Kidney (tissue), 22 donors: ENCODE data around the gene ORC3. TPM values are rescaled to one million over a fixed set of nuclear protein-coding genes. Genes with fewer than 3 reads are reported as not detected.
A peak's percentile ranks its signal among the peaks of the same experiment; 100 is the strongest.

Source experiments
- DNase-seq, 5 donors: peaks; one replicate each; pipeline ENCODE4 v3.0.0-alpha.2; 2013 to 2020
- FAIRE-seq: peaks from 2 replicates; lab custom pipeline; 2012; peaks lifted over from hg19 to GRCh38; lab: Jason Lieb, UNC
- H3K27ac ChIP-seq, 2 donors: one replicate each; pipeline ENCODE4 v1.7.0; 2013; ENCODE audit warnings: low read depth in 2 of 2, low read length in 2 of 2, inconsistent platforms in 1 of 2
- H3K27me3 ChIP-seq: one replicate; pipeline ENCODE4 v1.7.1; 2013; ENCODE audit warnings: low read length, inconsistent platforms; ENCODE audit not compliant: control insufficient read depth, insufficient read depth
- H3K36me3 ChIP-seq, 3 donors: one replicate each; pipeline versions ENCODE4 v1.7.0 to v1.7.1; 2013; ENCODE audit warnings: low read length in 3 of 3, control low read depth in 1 of 3, inconsistent platforms in 1 of 3; ENCODE audit not compliant: insufficient read depth in 3 of 3, control insufficient read depth in 2 of 3
- H3K4me1 ChIP-seq, 3 donors: one replicate each; pipeline versions ENCODE4 v1.7.0 to v1.7.1; 2013; ENCODE audit warnings: low read length in 3 of 3, inconsistent platforms in 1 of 3, low read depth in 1 of 3; ENCODE audit not compliant: control insufficient read depth in 2 of 3, insufficient read depth in 2 of 3
- H3K4me3 ChIP-seq, 3 donors: one replicate each; pipeline versions ENCODE4 v1.7.0 to v1.8.1; 2013; ENCODE audit warnings: low read length in 3 of 3, control low read depth in 1 of 3, inconsistent platforms in 1 of 3
- H3K9ac ChIP-seq, 3 donors: one replicate each; pipeline versions ENCODE4 v1.7.0 to v1.7.1; 2013; ENCODE audit warnings: low read length in 3 of 3, control low read depth in 1 of 3, inconsistent platforms in 1 of 3
- H3K9me3 ChIP-seq, 3 donors: one replicate each; pipeline versions ENCODE4 v1.7.0 to v1.7.1; 2013; ENCODE audit warnings: low read length in 3 of 3, control low read depth in 1 of 3, inconsistent platforms in 1 of 3; ENCODE audit not compliant: control insufficient read depth in 2 of 3, insufficient read depth in 1 of 3
- intact Hi-C: fragments of 100-400 bp; cut with DNase I; formaldehyde crosslinking; loops from one replicate; pipeline ENCODE4 v1.11.1; 2022
- long read RNA-seq, 10 donors: library from polyadenylated mRNA in 1 of 10; unstranded in 1 of 10; transcript quantifications; one replicate each; pipeline ENCODE4 v2.0.0 and lab custom pipeline, GENCODE V29; 2021 to 2026
- polyA plus RNA-seq: library from polyadenylated mRNA; stranded (reverse); fragments of 350-450 nt; fragmentation: Illumina TruSeq; extraction: RNeasy Lipid Tissue Mini Kit (QIAGEN cat#74804); gene quantifications from one replicate; pipeline ENCODE4 v1.2.3, GENCODE V29; 2014; ENCODE audit warnings: low read depth, low replicate concordance; ENCODE audit not compliant: insufficient read depth
- total RNA-seq: library from RNA; stranded (reverse); fragmentation: NEBNext Ultra II Directional; extraction: Animal tissue kit (Norgen Biotek cat#: 25700); gene quantifications from one replicate; pipeline ENCODE4 v1.2.1, GENCODE V29; 2021
- TF ChIP-seq, protein P1 (sequence below): IDR thresholded peaks from 3 replicates; pipeline ENCODE4 v1.5.1; 2012; ENCODE audit warnings: mild to moderate bottlenecking, moderate library complexity, borderline replicate concordance; ENCODE audit not compliant: insufficient read depth; ENCODE audit errors: extremely low read depth
- donor health status: control.
- donor health status: control.
- donor health status: control.
- donor health status: control.
- donor health status: control.
- donor health status: DM: yes; HTN: yes; CAD: no.
- donor health status: Normal renal cell carcinoma (clear cell type).

The ORC3 gene
- total RNA-seq = 22.7 TPM
- polyA plus RNA-seq = 16.4 TPM
- long read RNA-seq, donor 1, partial matches to known transcripts = 19 of 43 reads
- long read RNA-seq, donor 1, other reads (novel, unspliced or antisense) = 24 of 43 reads
- long read RNA-seq, donor 2, partial matches to known transcripts = 0 of 6 reads
- long read RNA-seq, donor 2, other reads (novel, unspliced or antisense) = 0 of 6 reads
- long read RNA-seq, donor 3, partial matches to known transcripts = 0 of 5 reads
- long read RNA-seq, donor 3, other reads (novel, unspliced or antisense) = 0 of 5 reads
- long read RNA-seq, donor 4, partial matches to known transcripts = 0 of 5 reads
- long read RNA-seq, donor 4, other reads (novel, unspliced or antisense) = 0 of 5 reads
- long read RNA-seq, donor 5, partial matches to known transcripts = 0 of 1 reads
- long read RNA-seq, donor 5, other reads (novel, unspliced or antisense) = 0 of 1 reads
- long read RNA-seq, donor 6, partial matches to known transcripts = 0 of 10 reads
- long read RNA-seq, donor 6, other reads (novel, unspliced or antisense) = 0 of 10 reads
- long read RNA-seq, donor 7, partial matches to known transcripts = 4 of 14 reads
- long read RNA-seq, donor 7, other reads (novel, unspliced or antisense) = 5 of 14 reads
- long read RNA-seq, donor 8 = 0 reads
- long read RNA-seq, donor 9, partial matches to known transcripts = 0 of 1 reads
- long read RNA-seq, donor 9, other reads (novel, unspliced or antisense) = 0 of 1 reads
- long read RNA-seq, donor 10, partial matches to known transcripts = 0 of 7 reads
- long read RNA-seq, donor 10, other reads (novel, unspliced or antisense) = 0 of 7 reads

DNA sequence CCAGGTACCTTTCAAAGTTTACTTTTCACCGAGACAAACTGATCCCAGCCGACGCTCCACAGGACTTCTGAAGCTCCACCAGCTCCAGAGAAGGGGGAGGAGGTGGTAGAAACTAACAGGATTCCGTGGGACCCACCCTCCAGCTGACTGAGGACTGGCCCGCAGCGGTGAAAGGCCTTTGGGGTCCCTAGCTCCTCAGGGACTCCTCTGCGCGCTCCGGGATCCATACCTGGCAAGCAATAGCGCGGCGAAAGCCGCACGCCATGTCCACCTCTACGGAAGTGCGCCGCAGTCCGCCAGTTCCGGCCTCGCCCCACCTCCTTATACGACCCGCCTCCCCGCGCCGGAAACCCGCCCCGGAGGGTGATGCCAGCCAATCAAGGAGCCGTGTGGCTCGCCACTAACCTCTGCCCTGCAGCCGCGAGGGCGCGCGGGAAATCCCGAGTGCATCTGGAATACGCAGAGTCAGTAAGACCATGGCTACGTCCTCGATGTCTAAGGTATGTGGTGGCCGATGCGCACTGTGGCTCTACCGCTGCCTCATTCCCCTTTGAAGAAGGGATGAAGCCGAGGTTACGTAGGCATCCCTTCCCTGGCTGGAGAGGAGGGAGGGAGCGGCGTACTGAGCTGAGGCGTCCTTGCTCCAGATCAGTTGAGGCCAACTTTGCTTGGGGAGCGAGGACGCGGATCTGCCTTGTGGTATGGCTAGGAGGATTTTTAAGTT is at the start of gene ORC3, which contains the start of gene RARS2:
TSS of gene ORC3 (plus strand) at position 443 of the 724 bp plus-strand sequence. CDS start at position 477, 34 bp downstream.
TSS of gene RARS2 (minus strand) at position 295 of the 724 bp plus-strand sequence. CDS start at position 265, 30 bp downstream.
- TF ChIP-seq, protein P1, sequence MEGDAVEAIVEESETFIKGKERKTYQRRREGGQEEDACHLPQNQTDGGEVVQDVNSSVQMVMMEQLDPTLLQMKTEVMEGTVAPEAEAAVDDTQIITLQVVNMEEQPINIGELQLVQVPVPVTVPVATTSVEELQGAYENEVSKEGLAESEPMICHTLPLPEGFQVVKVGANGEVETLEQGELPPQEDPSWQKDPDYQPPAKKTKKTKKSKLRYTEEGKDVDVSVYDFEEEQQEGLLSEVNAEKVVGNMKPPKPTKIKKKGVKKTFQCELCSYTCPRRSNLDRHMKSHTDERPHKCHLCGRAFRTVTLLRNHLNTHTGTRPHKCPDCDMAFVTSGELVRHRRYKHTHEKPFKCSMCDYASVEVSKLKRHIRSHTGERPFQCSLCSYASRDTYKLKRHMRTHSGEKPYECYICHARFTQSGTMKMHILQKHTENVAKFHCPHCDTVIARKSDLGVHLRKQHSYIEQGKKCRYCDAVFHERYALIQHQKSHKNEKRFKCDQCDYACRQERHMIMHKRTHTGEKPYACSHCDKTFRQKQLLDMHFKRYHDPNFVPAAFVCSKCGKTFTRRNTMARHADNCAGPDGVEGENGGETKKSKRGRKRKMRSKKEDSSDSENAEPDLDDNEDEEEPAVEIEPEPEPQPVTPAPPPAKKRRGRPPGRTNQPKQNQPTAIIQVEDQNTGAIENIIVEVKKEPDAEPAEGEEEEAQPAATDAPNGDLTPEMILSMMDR = no peak
- intact Hi-C loops = no loop called here
- DNase-seq (peak; percentile 96 to 99 (median 97)), FAIRE-seq (peak; percentile 63)
- H3K4me1 ChIP-seq = peaks cover 0 to 8% (median 7%) of the 10 kb centered on the region in 3 donors
- H3K9ac ChIP-seq = peak within 1 kb of the TSS; percentile 87 to 100 (median 92)
- H3K9me3 ChIP-seq = no peaks in the 10 kb centered on the region
- no peaks in the 10 kb centered on the region for H3K27me3 ChIP-seq
- H3K4me3 ChIP-seq = peak within 1 kb of the TSS; percentile 99 to 100 (median 100)
- no peaks in the 10 kb centered on the region for H3K36me3 ChIP-seq
- peak within 1 kb of the TSS; percentile 68 to 71 for H3K27ac ChIP-seq

DNA sequence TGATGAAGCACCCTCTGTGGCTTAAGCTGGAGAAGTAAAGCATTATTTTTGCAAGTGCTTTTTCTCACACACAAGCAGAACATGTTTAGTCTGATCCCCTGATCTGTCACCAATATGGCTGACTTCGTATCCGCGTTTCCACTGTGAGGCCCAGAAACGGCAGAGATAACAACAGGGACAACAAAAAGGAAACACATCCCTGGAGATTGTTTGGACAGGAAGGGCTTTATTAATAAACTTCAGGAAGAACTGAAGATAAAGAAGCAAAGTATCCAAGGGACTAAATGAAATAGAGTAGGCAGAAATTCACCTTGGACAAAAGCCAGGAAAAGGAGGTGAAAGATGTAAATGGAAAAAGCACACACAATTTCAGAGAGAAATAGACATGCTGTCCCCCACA is 49.4 kb upstream of the ORC3 start:
- TF ChIP-seq, protein P1 = no peak
- intact Hi-C loops = no loop called here
- H3K9ac ChIP-seq = no peak overlapping the region
- FAIRE-seq (no peak), DNase-seq (peak in 2 of 5 donors; percentile 1 to 33)
- H3K27ac ChIP-seq = no peak overlapping the region
- H3K9me3 ChIP-seq = peaks cover 0 to 1% (median 0%) of the 10 kb centered on the region in 3 donors
- H3K4me3 ChIP-seq = no peak overlapping the region
- peaks cover 0 to 3% (median 0%) of the 10 kb centered on the region in 3 donors for H3K4me1 ChIP-seq
- peaks cover 0 to 5% (median 2%) of the 10 kb centered on the region in 3 donors for H3K36me3 ChIP-seq
- H3K27me3 ChIP-seq = no peaks in the 10 kb centered on the region

DNA sequence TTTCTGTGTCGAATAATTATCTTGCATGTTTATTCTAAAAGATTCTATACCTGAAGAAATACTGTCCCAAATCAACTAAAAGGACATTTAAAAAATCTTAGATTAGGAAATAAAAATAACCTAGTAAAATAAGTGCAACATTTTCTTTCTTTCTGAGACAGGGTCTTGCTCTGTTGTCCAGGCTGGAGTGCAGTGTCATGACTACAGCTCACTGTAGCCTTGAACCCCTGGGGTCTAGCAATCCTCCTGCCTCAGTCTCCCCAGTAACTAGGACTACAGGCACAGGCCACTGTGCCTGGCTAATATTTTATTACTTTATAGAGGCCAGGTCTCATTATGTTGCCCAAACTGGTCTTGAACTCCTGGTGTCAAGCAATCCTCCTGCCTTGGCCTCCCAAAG is 48.9 kb upstream of the ORC3 start:
- no peak overlapping the region for H3K9ac ChIP-seq
- no peak overlapping the region for H3K4me3 ChIP-seq
- H3K27ac ChIP-seq = no peak overlapping the region
- intact Hi-C loops = no loop called here
- peaks cover 1 to 5% (median 2%) of the 10 kb centered on the region in 3 donors for H3K36me3 ChIP-seq
- peaks cover 0 to 3% (median 0%) of the 10 kb centered on the region in 3 donors for H3K4me1 ChIP-seq
- FAIRE-seq = no peak
- TF ChIP-seq, protein P1 = no peak
- DNase-seq = no peak
- peaks cover 0 to 1% (median 0%) of the 10 kb centered on the region in 3 donors for H3K9me3 ChIP-seq
- H3K27me3 ChIP-seq = no peaks in the 10 kb centered on the region
